Ecto neural progenitor cell (in vitro differentiated cells): Measurements from ENCODE around the gene NUP93.
"Not testable (repeated sequence)": the region's sequence is repeated elsewhere in the genome, so short reads cannot be mapped to it uniquely, and the experiment has no call there.

Source experiments
- DNase-seq: peaks from one replicate; pipeline ENCODE4 v3.0.0-alpha.2; 2018; ENCODE audit warnings: low spot score

The NUP93 gene

DNA sequence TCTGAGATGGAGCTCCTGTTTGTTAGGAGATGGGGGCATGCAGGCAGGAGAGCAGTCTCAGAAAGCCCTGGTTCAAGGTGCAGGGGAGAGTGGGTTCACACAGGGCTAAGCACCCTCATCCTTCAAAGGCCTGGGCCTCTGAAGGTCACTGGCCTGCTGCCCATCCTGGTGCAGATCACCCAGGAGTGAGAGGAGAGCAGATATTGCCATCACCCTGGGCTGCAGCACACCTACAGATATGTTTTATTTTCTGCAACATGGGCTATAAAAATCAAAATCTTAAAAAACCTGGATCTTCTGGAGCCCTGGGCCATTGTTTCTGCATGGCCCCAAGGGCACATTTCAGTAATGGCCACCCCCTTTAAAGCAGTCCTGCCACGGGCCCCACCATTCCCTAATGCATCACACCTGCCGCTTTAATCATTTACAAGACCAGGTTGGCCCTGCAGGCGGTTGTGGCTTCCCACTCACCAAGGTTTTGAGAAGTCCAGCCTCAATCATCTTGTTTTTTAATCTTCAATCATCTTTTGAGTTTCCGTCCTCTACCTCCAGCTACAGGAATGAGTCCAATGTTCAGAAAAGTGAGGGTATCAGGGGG, 20.4 kb upstream of the NUP93 start:
- DNase-seq = no peak

- DNase-seq = no peak
Measured at GRCh38 chr16:56710181-56710737, 19.7 kb upstream of the NUP93 start.

- DNase-seq = no peak
Measured at GRCh38 chr16:56711862-56712261, 18.1 kb upstream of the NUP93 start.

GRCh38 chr16:56713794-56714193, 16.1 kb upstream of the NUP93 start:
- DNase-seq = no peak

GRCh38 chr16:56715126-56715525, 14.8 kb upstream of the NUP93 start:
- no peak for DNase-seq

GRCh38 chr16:56716761-56717160, 13.2 kb upstream of the NUP93 start:
- no peak for DNase-seq

- not testable (repeated sequence) for DNase-seq
Measured at GRCh38 chr16:56717532-56717931, 12.4 kb upstream of the NUP93 start.

DNA sequence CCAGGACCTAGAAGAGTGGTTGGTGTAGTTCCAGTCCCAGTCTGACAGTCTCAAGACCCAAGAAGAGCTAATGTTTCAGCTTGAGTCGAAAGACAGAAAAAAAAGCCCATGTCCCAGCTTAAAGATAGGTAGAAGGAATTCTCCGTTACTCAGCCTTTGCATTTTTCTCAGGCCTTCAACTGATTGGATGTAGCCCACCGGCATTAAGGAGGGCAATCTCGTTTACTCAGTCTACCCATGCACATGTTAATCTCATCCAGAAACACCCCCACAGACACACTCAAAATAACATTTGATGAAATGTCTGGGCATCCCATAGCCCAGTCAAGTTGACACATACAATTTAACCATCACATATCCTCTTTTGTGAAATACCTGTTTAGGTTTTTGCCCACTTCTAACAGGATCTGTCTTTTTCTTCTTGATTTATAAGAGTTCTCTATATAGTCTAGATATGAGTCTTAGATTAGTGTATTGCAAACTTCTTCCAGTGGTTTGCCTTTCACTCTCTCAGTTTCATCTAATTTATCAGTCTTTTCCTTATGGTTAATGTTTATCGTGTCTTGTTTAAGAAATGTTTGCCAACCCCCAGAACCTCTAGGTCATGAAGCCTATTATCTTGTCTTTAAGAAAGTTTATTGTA, 7.6 kb upstream of the NUP93 start:
- DNase-seq = no peak

DNA sequence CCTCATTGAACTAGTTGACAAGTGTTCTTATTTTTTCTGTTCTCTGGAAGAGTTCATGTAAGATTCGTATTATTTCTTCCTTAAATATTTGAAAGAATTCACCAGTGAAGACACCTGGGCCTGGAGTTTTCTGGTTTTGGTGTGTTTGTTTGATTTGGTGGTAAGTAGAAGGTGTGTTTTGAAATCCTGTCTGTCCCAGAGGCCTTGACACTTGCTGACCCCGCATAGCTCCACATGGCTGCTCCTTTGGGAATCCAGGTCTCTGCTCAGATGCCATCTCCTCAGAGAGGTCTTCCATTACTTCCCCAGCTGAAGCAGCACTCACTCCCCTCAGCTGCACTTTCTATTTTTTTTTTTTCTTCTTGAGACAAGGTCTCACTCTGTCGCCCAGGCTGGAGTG, 5.7 kb upstream of the NUP93 start:
- DNase-seq = no peak

DNA sequence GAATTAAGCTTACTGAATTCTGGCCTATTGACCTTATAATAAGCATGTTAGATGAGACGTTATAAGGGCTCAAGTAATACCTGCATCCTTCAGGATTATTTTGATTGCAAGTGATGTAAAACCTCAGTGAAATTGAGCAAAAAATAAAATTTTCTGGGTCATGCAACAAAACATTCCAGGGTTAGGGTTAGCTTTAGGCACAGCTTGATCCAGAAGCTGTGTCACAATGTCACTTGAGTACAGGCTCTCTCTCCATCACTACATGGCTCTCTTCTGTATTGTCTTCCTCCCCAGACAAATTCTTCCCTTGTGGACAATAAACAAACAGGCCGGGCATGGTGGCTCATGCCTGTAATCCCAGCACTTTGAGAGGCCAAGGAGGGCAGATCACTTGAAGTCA, 3.6 kb upstream of the NUP93 start:
- no peak for DNase-seq

GRCh38 chr16:56726926-56727325, 3.0 kb upstream of the NUP93 start:
- DNase-seq = no peak

GRCh38 chr16:56728027-56728426, 1.9 kb upstream of the NUP93 start:
- DNase-seq = no peak

GRCh38 chr16:56728980-56729734, 772 bp upstream of the NUP93 start:
- no peak for DNase-seq

DNA sequence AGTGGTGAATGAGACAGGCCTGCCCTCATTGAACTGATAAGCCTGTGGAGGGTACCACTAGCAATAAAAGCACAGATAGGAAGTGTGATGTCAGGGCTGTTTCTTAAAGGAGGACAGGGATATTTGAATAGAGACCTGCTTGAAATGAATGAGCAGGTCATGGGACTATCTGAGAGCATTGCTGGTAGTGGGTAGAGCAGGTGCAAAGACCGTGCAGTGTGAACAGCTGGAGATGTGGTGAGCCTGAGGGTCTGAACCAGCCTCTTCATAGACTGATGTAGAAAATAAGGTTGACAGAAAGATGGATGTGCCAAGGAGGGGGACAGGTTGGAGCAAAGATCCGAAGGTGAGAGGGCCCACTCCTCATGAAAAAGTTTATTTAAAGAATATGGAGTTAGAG, 2.4 kb downstream of the NUP93 start:
- DNase-seq = no peak

DNA sequence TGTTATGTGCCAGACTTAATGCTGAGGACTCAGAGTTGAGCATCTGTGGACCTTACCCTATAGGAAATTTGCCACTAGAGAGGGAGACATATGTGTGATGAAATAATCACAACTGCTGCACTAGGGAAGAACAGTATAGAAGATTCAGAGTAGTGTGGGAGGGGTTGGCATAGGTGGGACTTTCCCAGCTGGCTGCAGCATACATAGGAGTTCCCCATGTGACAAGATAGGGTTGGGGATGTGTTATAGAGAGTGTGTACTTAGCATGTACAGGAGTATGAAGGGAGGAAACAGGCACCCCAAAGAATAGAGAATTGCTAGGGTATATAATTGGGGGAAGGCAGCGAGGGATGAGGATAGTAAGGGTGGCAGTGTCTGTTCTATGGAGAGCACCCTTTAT, 2.9 kb downstream of the NUP93 start:
- no peak for DNase-seq

DNA sequence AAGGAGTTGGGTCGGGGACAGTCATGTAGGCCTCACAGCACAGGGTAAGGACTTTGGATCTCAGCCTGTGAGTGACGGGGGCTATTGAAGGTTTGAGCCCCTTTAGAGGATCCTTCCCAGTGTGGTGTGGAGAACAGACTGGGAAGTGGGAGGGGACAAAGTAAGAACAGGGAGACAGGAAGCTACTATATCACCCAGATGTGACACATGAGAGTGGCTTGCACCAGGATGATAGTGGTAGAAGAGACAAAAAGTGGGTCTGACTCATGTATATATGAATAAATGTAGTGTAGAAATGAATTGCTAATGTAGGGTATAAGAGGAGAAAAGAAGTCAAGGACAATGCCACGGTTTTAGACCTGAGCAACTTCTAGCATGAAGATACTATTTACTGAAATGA, 4.5 kb downstream of the NUP93 start:
- no peak for DNase-seq

DNA sequence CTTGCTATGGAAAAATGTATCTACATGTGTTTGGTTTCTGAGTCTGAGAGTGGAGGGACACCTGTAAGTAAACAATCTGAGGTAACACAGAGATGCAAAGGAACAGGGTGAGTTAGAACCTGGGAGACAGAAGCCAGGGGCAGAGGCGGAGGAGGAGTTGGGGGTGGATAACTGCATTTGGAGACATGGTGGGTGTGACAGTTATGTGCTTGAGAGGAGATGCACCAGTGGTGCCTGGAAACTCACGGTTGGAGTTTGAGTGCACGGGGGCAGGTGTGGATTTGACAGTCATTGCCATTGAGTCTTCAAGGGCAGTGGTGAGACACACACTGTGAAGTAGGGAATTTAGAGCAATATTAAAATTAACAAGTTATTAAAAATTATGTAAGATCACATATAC, 6.5 kb downstream of the NUP93 start:
- no peak for DNase-seq

DNA sequence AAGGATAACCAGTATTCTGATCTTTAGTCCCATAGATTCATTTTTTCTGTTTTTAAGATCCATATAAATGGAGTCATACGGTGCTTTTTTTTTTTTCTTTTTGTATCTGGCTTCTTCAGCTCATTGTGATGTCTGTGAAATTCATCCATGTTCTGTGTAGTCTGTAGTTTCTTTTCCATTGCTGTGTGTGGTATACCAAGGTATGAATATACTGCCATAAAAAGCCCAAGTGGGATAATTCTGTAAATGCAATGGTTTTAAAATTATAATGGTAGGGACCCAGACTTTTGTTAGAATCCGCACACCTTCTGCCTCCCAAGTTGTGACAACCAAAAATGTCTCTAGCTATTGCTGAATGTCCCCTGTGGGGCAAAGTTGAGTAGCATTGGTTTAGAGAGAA, 7.6 kb downstream of the NUP93 start:
- no peak for DNase-seq

- no peak for DNase-seq
Measured at GRCh38 chr16:56738221-56738620, 8.3 kb downstream of the NUP93 start.

DNA sequence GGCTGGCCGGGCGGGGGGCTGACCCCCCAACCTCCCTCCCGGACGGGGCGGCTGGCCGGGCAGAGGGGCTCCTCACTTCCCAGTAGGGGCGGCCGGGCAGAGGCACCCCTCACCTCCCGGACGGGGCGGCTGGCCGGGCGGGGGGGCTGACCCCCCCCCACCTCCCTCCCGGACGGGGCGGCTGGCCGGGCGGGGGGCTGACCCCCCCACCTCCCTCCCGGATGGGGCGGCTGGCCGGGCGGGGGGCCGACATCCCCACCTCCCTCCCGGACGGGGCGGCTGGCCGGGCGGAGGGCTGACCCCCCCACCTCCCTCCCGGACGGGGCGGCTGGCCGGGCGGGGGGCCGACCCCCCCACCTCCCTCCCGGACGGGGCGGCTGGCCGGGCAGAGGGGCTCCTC, 9.4 kb downstream of the NUP93 start:
- not testable (repeated sequence) for DNase-seq

DNA sequence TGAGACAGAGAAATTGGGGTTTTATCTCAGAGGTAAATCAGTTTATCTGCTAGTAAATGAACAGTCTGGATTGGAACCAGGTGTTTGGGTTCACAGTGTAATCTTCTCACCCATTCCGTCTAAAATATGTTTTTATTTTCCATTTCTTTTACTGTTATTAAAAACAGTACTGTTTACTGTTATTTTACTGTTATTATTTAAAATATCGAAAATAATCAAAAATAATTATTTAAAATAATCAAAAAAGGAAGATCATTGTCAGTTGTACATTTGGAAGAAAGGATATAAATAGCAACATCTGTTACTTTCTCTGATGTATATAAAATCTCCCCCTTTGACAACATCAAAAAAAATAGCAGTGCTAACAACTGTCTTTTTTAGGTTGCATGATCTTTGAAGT, 11.5 kb downstream of the NUP93 start:
- no peak for DNase-seq

DNA sequence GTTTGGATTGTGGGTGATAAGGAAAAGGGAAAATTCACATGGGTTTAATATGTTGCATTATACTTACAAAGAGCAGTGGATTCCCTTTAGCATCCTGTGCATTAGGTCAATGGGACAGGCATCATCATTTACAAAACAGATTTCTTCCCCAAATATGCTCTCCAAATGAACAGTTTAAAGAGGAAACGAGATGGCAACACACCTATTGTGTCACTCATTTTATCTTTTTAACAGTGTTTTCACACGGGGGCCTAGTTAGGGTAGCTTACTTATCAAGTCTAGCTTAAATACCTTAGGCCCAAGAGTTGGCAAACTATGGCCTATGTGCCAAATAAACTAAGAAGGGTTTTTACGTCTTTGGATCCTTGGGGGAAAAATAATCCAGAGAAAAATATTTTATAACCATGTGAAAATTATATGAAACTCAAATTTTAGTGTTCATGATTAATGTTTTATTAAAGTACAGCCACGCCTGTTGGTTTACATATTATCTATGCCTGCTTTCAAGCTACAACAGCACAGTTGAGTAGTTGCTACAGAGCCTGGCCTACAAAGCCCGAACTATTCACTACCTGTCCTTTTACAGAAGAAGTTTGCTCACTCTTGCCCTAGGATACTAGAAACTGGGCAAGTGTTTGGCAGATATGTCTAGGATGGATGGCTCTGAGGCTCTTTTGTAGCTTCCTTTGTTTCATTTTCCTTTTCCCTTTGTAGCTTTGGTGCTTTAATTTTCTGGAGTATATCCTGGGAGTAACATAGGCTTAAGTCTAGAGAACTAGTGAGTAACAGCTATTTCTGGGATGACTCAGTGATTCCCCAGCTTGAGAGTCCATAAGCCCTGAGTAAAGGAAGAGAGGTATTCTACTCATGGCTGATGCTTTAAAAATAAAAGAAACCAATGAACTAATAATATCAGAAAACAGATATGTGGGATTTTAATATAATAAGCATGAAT, 12.4 kb downstream of the NUP93 start:
- no peak for DNase-seq
